GM21786 (cell line): Measurements from ENCODE around the gene PRKD1.

Source experiments
- ATAC-seq: cut with Tn5 transposase; IDR thresholded peaks from one replicate; pipeline ENCODE4 v1.9.1; 2021; ENCODE audit not compliant: unreplicated experiment

The PRKD1 gene

GRCh38 chr14:29682789-29683188 lies 244.9 kb downstream of the PRKD1 start:
- no peak for ATAC-seq

- no peak for ATAC-seq
Measured at GRCh38 chr14:29681316-29681715, 246.3 kb downstream of the PRKD1 start.

- no peak for ATAC-seq
Measured at GRCh38 chr14:29674566-29675285, 252.9 kb downstream of the PRKD1 start.

- no peak for ATAC-seq
Measured at GRCh38 chr14:29672831-29673230, 254.8 kb downstream of the PRKD1 start.

GRCh38 chr14:29671034-29671433 lies 256.6 kb downstream of the PRKD1 start:
- ATAC-seq = no peak

- ATAC-seq = no peak
Measured at GRCh38 chr14:29668201-29668600, 259.4 kb downstream of the PRKD1 start.

- no peak for ATAC-seq
Measured at GRCh38 chr14:29664515-29664914, 263.1 kb downstream of the PRKD1 start.

GRCh38 chr14:29663281-29663801 lies 264.3 kb downstream of the PRKD1 start:
- no peak for ATAC-seq

GRCh38 chr14:29654901-29655550 lies 272.6 kb downstream of the PRKD1 start:
- ATAC-seq = no peak

GRCh38 chr14:29653303-29653702 lies 274.3 kb downstream of the PRKD1 start:
- no peak for ATAC-seq

GRCh38 chr14:29652571-29652970 lies 275.1 kb downstream of the PRKD1 start:
- ATAC-seq = no peak

- ATAC-seq = no peak
Measured at GRCh38 chr14:29650554-29651269, 276.9 kb downstream of the PRKD1 start.

GRCh38 chr14:29649170-29649569 lies 278.5 kb downstream of the PRKD1 start:
- ATAC-seq = no peak

GRCh38 chr14:29648045-29648444 lies 279.6 kb downstream of the PRKD1 start:
- no peak for ATAC-seq

- ATAC-seq = no peak
Measured at GRCh38 chr14:29645117-29645516, 282.5 kb downstream of the PRKD1 start.

GRCh38 chr14:29643433-29644211 lies 284.0 kb downstream of the PRKD1 start:
- no peak for ATAC-seq

- ATAC-seq = no peak
Measured at GRCh38 chr14:29637411-29637810, 290.2 kb downstream of the PRKD1 start.

- no peak for ATAC-seq
Measured at GRCh38 chr14:29636870-29637269, 290.8 kb downstream of the PRKD1 start.

- no peak for ATAC-seq
Measured at GRCh38 chr14:29630566-29631160, 297.0 kb downstream of the PRKD1 start.

GRCh38 chr14:29629839-29630238 lies 297.8 kb downstream of the PRKD1 start:
- no peak for ATAC-seq

GRCh38 chr14:29627137-29627536 lies 300.5 kb downstream of the PRKD1 start:
- ATAC-seq = no peak
